OCI-M2 (cell line): Measurements from ENCODE around the gene LRP1B.

ENCODE experiments used
- DNase-seq: peaks from one replicate; lab custom pipeline; 2025; ENCODE audit not compliant: unreplicated experiment; lab: John Stamatoyannopoulos, UW

Gene LRP1B

DNA sequence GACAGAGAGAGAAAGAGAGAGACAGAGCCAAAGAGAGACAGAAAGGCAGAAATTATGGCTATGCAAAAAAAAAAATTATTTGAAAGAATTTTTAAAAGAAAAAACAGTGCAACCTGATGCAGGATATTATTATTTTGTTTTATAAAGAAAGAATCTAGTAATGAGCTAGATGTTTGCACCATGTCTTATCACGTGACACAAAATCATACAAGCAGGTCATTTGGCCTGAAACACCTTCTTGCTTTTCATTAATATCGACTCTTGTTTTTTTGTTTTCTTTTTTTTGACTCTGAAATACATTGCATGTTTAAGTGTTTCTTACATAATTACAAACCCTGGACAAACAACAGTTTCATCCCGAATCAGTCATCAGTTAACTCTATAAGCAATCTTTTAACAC, 606.0 kb downstream of the LRP1B start:
- no peak for DNase-seq

DNA sequence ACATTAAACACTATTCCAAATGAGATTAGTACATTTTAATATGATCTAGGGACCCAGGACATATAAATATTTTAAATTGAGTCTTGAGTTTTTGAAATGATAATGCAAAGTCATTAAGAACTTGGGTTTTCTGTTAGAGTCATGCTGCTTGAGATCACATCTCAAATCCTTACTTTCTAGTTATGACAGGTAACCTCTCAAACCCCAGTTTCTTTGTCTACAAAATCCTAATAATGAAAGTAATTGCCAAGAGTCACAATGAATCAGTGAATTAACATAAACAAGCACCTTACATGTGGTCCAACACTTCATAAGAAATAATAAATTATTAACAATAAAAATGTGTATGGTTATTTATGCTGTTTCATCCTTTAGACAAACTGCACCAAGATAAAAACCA, 607.6 kb downstream of the LRP1B start:
- DNase-seq = no peak

GRCh38 chr2:141522702-141523101, 608.1 kb downstream of the LRP1B start:
- DNase-seq = no peak

DNA sequence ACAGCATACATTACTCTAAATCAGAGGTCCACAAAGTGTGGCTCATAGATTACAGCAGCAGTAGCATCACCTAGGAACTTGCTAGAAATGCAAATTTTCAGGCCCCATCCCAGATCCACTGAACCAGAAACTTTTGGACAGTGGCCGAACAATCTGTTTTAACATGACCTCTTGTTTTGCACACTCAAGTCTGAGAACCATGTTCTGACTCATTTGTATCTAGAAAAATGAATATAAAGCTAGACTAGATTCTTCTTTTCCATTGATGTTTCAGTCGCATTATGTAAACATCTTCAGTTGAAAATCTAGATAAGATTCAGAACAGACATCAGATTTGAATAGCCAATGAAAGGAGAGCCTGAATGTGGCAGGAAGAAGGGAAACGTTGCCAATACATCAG, 608.8 kb downstream of the LRP1B start:
- no peak for DNase-seq

- no peak for DNase-seq
These were observed 610.9 kb downstream of the LRP1B start for GRCh38 chr2:141519906-141520305.

DNA sequence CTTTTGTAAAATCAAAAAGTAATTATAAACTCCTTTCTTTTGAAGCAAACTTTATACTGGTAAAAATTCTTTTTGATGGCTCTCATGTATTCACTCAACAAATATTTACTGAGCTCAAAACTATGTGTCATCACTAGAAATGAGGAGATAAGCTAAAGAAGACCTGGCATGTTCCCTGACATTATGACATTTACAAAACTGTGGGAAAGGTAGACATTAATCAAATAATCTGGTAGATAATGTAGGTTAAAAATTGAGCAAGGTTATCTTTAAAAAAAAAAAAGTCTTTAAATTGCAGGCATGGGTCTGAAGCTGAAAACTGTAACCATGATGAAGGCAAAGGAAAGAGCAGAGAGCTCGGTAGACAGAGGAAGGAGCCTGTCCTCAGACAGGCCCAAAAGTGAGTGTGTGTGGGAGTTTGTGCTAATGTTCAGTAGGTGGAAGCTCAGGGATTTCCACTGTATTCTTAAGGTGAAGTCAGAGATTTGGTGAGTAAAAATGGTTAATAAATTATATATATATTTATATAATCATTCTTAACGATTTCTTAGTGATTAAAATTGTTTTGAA, 612.9 kb downstream of the LRP1B start:
- no peak for DNase-seq

DNA sequence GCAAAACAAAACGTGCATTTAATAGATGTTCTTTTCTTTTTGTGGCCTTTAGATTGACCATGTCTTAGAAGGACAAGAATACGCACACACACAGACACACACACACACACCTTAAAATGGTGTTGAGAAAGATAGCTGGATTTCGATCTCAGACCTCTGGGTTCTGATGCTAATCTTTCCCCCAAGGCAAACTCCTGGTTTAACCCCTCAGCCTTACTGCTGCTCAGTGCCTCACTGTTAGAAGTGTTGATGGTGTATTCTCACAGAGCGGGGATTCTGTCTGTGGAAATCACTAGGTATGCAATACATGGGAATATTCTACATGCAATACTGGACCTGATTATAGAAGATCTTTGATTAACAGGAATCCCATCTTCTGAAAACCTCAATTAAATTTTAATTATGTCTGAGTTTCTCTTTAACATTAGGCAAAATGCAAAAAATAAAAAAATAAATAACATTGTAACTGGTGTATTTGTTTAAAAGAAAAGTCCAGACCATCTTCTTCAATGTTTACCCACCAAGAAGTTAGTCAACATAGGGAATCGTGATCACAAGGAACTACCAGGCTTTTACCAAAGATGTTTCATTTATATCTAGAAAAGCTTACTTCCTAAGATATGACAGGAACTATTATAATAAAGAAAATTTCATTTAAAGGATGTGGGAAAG, 613.5 kb downstream of the LRP1B start:
- DNase-seq = no peak

DNA sequence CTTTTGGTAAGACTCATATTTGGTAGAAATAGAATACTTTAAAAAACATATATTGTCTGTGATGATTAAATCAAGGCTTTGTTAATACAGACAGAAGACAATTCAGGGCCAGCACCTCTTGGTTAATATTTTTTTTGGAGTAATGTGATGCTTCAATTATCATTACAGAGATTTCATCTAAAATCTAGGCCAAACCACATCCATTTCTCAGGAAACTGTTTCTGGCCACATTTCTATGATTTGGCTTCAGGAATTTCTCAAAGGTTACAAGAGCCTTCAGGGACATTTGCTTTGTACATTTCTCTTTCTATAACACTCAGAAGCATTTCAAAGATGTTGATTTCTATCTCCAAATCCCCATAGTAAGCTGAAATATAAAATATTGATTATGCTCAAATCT, 614.9 kb downstream of the LRP1B start:
- no peak for DNase-seq

GRCh38 chr2:141513853-141514252, 617.0 kb downstream of the LRP1B start:
- no peak for DNase-seq

DNA sequence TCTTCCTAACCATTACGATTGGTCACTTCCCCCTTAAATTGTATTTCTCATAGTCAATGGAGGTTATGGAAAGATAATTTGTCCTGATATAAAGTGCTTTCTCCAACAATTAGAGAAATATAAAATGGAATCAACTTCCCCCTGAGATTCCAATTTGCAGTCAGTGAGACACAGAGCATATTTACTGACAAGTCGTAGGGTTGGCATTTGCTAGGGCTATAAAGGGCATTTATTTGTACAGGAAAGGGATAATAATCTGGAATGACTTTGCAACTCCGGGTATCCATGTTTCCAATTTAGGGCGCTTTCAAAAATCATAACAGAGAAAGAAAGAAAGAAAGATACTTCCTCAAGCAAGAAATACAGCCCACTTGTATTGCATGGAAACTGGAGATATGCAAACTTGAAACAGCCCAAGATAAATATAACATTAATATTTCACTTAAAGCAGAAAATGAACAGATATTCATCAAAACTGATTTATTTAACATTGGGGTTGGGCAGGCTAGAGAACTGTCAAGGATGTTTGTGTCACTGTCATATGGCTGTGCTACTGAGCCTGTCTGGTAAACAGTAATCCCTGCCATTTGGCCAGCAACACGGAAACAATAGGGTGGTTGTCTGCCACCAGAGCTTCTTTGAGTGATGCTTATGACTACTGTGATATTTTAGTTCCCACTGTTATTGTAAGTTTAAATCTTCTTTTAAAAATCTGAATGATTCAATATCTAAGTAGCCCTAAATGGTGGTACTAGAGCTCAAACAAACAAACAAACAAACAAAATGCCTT, 621.8 kb downstream of the LRP1B start:
- DNase-seq = no peak

GRCh38 chr2:141508086-141508752, 622.6 kb downstream of the LRP1B start:
- no peak for DNase-seq

GRCh38 chr2:141506135-141506534, 624.7 kb downstream of the LRP1B start:
- no peak for DNase-seq

GRCh38 chr2:141501752-141502151, 629.1 kb downstream of the LRP1B start:
- DNase-seq = no peak

- no peak for DNase-seq
These were observed 631.7 kb downstream of the LRP1B start for GRCh38 chr2:141499123-141499522.

DNA sequence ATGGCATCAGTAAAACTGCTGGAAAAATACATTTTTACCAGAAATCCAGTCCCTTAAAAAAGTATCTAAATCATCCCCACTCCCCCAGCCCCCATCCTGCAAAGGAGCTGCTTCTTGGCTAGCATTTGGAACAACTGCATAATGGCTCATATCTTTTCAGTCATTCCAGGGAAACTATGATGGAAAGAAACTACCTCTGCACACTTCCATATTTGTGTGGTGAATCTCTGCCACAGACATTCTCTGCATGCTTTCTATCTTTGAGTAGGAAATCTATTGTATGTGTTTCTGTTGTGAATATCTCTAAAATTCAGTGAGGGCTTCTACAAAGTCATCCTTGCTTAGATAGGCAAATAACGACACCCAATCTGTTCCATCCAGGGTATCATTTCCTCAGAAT, 632.3 kb downstream of the LRP1B start:
- DNase-seq = no peak

DNA sequence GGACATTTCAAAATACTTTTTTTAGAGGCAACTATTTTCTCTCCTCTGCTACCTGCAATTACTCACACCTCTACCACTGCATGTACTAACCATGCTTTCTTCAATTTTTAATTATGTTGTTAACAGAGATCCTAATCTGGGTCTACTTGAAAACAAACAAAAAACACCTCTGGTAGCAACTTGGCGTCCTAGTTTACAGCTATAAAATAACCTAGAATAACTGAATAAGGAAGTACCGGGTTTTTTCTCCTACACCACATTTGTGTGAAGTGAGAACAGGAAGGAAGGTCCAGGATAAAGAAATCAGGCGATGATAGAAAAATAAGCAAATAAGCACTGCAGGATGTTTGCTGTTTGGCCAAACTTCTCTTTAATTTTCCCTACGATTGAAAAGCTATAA, 633.5 kb downstream of the LRP1B start:
- DNase-seq = no peak

- DNase-seq = no peak
These were observed 634.0 kb downstream of the LRP1B start for GRCh38 chr2:141496810-141497209.

DNA sequence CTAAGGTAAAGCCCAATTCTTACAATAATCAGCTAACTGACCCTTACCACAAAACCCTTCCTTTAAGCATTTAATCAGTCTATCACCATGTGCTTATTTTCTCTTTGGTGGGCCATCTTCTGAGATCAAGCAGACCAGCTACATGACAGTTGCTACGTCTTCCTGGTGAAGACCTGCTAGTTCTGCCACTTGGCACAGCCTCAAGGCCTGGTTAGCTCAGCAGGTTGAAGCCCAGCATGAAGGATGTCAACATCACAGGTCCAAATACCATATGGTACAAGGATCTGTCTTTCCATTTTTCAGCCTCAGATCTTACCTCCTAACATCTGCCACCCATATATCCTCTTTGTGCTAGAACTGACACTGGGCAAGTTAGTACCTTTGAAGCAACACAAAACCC, 636.9 kb downstream of the LRP1B start:
- no peak for DNase-seq

GRCh38 chr2:141492816-141493215, 638.0 kb downstream of the LRP1B start:
- no peak for DNase-seq

DNA sequence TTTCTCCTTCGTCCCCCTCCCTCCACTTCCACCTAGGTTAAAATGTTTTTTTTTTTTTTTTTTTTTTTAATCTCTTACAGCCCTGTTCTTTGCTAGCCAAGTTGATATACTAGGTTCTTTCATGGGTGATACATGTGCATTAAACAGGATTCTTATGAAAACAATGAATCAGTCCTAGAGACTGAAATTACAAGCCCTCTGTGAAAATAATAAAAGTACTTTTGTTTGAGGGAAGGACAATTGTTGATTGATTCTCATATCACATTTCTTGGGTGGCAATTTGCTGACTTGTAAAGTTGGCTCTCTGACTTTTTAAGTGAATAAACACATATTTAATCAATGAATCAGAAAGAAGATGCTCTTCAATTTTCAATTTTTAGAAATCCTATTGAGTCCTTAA, 639.9 kb downstream of the LRP1B start:
- no peak for DNase-seq

GRCh38 chr2:141482697-141483096, 648.1 kb downstream of the LRP1B start:
- no peak for DNase-seq

DNA sequence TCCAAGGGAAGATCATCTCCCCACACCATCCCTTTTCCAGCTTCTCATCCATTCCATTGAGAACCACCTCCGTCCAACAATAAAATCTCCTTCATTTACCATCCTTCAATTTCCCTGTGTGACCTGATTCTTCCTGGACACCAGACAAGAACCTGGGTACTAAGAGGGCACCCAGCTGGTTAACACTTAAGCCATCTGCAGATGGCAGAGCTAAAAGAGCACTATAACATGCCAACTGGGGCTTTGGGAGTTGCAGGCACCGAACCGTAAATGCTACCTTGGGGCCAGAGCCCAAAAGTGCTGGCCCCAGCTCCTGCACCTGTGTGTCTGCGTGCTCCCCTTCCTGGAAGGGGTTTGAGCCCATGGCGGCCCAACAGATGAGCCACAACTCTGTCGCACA, 655.0 kb downstream of the LRP1B start:
- DNase-seq = no peak
